ENCODE results near the gene SORCS2. TPM values are rescaled to one million over a fixed set of nuclear protein-coding genes. Genes with fewer than 3 reads are reported as not detected.

The SORCS2 gene
- polyA plus RNA-seq, 4 donors = 5.8 to 64.8 (median 8.9) TPM

- no peak for DNase-seq (ENCODE audit: low read depth in 4 of 4, low spot score in 3 of 4)
Measured at GRCh38 chr4:7721984-7722551, 529.7 kb downstream of the SORCS2 start.

- DNase-seq (ENCODE audit: low read depth in 4 of 4, low spot score in 3 of 4) = no peak
Measured at GRCh38 chr4:7722766-7723387, 530.5 kb downstream of the SORCS2 start.

DNA sequence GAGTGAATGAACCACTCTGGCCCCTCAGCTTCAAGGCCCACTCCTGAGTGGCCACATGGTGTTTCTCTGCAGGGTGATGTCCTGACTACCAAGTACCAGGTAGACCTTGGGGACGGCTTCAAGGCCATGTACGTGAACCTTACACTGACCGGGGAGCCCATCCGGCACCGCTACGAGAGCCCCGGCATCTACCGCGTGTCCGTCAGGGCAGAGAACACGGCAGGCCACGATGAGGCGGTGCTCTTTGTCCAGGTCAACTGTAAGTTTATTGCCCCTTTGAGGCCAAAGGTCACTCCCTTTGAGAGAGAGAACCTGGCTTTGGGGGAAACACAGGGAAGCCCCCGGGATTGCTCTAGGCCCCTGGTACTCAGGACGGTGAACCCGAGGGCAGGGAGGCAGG lies 531.3 kb downstream of the SORCS2 start:
- no peak for DNase-seq (ENCODE audit: low read depth in 4 of 4, low spot score in 3 of 4)

GRCh38 chr4:7725951-7726350 lies 533.6 kb downstream of the SORCS2 start:
- no peak for DNase-seq (ENCODE audit: low read depth in 4 of 4, low spot score in 3 of 4)

DNA sequence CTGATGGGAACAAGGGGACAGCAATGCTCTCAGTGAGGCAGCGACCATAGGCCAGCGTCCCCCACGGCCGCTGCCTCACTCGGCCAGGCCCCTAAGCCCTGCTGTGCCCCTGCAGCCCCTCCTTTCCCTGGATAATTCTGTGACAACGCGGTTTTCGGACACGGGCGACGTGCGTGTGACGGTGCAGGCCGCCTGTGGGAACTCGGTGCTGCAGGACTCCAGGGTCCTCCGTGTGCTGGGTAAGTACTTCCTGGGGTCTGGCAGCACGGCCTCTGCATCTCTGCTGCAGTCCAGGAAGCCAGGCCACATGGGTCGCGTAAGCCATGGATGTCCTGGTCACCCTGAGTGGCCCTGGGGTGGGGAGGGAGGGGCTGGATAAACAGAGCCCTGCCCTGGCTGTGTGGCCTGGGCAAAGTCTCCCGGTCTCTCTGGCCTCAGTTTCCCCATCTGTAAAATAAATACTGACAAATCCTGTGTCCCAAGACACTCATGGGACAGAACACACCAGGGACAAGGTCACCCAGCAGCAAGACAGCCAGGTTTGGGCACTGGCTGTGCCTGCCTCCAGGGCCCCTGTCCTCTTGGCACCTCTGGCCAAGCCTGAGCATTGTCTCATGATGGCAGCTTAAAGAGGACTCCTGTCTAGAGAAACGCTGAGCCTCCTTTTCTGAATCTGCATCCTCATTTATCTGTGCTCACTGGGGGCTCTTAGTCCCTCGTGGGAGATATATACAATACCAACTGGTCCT lies 534.5 kb downstream of the SORCS2 start:
- DNase-seq (ENCODE audit: low read depth in 4 of 4, low spot score in 3 of 4) = no peak

DNA sequence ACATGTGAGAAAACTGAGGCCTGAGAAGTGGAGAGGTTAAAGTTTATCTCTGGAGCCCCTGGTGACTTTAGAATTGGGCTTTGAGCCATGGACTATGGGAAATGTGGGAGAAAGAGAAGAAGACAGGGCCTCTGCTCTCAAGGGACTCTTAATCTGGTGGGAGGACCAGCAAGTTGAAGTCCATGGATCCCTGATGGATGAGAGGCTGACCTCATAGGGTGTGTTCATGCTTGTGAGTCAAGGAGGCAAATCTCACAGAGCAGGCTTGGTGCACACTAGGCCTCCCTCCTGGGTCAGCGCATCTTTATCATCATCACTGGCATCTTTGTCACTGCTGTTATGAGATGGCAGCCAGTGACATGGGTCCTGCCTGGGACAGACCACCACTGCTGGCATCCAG lies 535.4 kb downstream of the SORCS2 start:
- no peak for DNase-seq (ENCODE audit: low read depth in 4 of 4, low spot score in 3 of 4)

GRCh38 chr4:7731437-7731836 lies 539.1 kb downstream of the SORCS2 start:
- DNase-seq (ENCODE audit: low read depth in 4 of 4, low spot score in 3 of 4) = no peak

- no peak for DNase-seq (ENCODE audit: low read depth in 4 of 4, low spot score in 3 of 4)
Measured at GRCh38 chr4:7732263-7732662, 539.9 kb downstream of the SORCS2 start.

DNA sequence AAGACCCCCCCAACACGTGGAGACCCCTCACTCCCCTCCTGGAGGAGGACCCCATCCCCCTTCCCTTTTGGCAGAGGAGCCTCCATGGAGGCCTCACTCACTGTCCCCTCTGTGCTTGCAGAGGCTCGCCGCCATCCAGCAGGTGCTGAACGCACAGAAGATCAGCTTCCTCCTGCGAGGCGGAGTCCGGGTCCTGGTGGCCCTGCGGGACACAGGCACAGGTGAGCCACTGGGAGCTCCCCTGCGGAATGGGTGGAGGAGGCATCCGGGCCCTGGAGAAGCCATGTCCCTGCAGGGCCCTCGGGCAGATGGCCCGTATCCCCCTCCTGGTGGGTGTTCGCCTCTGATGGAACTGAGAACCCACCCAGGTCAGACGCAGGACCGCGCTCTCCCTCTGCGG lies 540.9 kb downstream of the SORCS2 start:
- no peak for DNase-seq (ENCODE audit: low read depth in 4 of 4, low spot score in 3 of 4)

GRCh38 chr4:7733801-7734650 lies 541.7 kb downstream of the SORCS2 start:
- no peak for DNase-seq (ENCODE audit: low read depth in 4 of 4, low spot score in 3 of 4)

DNA sequence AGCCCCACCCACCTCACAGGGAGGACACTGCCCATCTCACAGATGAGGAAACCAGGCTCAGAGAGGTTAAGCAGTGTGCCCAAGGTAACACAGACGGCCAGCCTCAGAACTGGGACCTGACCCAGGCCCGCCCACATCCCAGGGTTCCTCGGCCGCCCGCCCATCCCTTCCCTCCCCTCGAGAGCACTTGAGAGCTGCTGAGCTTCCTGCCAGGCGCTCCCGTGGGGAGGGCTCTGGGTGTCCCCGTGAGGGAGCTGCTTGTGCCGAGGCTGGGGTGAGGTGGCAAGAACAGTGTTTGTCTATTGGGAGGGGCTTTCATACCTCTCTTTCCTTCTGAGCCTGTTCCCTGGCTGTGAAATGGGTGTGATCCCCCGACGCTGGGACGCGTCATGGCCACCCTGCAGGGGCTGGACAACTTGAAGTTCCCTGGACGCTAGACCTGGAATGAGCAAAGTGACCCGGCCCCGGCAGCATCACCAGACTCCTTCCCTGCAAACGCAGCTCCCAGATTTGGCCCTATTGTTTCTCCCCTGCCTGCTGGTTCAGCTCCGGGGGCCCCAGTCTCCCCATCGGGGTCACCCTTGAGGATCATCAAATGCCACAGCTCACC lies 542.4 kb downstream of the SORCS2 start:
- DNase-seq (ENCODE audit: low read depth in 4 of 4, low spot score in 3 of 4) = no peak

GRCh38 chr4:7735395-7735794 lies 543.1 kb downstream of the SORCS2 start:
- no peak for DNase-seq (ENCODE audit: low read depth in 4 of 4, low spot score in 3 of 4)

DNA sequence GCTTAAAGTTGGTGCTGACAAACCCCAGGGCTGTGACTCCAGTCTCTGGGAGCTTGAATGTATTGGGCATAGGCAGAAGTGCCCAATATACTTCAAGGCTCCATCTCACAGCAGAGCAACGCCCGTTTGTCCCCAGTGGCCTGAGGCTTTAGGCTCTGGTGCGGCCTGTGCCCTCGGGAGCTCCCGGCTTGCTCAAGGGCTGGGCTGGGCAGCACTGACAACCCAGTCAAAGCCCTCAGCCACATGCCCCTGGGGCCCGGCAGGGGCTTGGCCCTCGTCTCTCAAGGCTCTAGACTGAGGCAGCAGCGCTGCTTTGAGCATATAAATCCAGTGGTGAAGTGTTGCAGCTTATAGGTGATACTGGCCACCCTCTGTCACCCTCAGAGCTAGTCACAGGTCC lies 543.6 kb downstream of the SORCS2 start:
- no peak for DNase-seq (ENCODE audit: low read depth in 4 of 4, low spot score in 3 of 4)

DNA sequence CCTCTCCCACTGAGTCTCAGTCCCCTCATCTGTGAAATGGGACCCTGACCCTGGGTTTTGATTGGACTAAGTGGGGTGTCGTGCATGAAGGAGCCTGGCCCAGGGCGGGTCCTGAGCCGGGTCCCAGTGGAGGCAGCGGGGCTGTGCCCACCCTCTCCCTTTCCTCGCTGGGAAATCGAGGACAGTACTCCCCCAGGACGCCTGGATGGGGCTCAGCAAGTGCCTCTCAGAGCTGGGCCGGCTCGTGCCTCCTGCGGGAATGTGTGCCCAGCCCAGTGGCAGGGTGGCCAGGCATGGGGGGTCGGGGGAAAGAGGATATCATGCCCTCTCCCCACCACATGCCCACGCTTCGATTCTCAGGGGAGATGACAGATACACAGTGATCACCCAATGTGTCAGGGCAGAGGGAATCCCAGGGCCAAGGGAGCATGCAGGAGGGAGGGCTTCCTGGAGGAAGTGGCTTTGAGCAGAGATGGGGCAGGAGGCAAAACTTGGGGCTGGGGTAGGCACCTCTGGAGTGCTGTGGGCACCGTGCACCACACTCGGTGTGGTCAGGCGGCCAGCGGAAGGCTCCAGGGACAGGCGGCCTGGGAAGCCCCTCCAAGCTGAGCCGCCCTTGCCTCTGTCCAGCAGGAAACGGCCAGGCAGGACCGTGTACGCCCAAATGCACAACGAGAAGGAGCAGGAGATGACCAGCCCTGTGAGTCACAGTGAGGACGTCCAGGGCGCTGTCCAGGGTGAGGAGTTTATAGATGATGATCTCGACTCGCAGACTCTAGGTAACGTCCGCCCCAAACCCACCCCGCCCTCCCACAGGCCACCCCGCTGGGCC lies 544.3 kb downstream of the SORCS2 start:
- DNase-seq (ENCODE audit: low read depth in 4 of 4, low spot score in 3 of 4) = peak in 1 of 4 donors; percentile 29

DNA sequence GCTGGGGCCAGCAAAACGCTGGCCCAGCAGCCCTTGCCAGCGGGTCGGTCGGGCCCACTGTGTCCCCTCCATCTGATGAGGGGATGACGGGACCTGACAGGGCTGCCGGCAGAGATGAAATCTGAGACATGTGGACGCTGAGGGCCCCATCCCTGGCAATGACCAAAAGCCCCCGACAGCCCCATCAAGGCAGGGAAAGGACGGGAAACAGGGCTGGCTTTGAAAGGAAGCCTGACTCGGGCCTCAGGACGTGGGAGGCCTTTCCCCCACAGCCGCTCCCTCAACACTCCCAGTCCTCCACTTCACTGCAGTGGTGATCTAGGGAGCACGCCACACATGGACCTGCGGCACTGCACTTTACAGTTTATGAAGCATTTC lies 544.9 kb downstream of the SORCS2 start:
- no peak for DNase-seq (ENCODE audit: low read depth in 4 of 4, low spot score in 3 of 4)

GRCh38 chr4:7737752-7738457 lies 545.6 kb downstream of the SORCS2 start:
- DNase-seq (ENCODE audit: low read depth in 4 of 4, low spot score in 3 of 4) = no peak

- no peak for DNase-seq (ENCODE audit: low read depth in 4 of 4, low spot score in 3 of 4)
Measured at GRCh38 chr4:7738458-7739076, 546.2 kb downstream of the SORCS2 start.

- DNase-seq (ENCODE audit: low read depth in 4 of 4, low spot score in 3 of 4) = no peak
Measured at GRCh38 chr4:7739077-7739917, 547.0 kb downstream of the SORCS2 start.
